GM06990 (cell line): ENCODE measurements around the gene HAGHL.
A peak's percentile ranks its signal among the peaks of the same experiment; 100 is the strongest.

Source experiments
- DNase-seq: peaks from one replicate; pipeline ENCODE4 v3.0.0-alpha.2; 2011; ENCODE audit not compliant: insufficient read length; ENCODE audit errors: extremely low read depth
- H3K27me3 ChIP-seq: replicated peaks from 2 replicates; pipeline ENCODE4 v1.6.0; 2011; ENCODE audit warnings: low read length; ENCODE audit not compliant: control insufficient read depth, insufficient read depth
- H3K36me3 ChIP-seq: 2 replicates; pipeline ENCODE4 v1.5.1; 2011; ENCODE audit warnings: low read length; ENCODE audit not compliant: control insufficient read depth, insufficient read depth
- H3K4me3 ChIP-seq: replicated peaks from 2 replicates; pipeline ENCODE4 v1.5.1; 2011; ENCODE audit warnings: low read depth, mild to moderate bottlenecking, control low read depth, low read length
- TF ChIP-seq, protein P1 (sequence below): IDR thresholded peaks from 2 replicates; pipeline ENCODE4 v1.5.1; 2011; ENCODE audit warnings: low read length, control low read depth, mild to moderate bottlenecking, inconsistent platforms; ENCODE audit not compliant: insufficient read depth, poor library complexity, severe bottlenecking

Gene HAGHL

DNA sequence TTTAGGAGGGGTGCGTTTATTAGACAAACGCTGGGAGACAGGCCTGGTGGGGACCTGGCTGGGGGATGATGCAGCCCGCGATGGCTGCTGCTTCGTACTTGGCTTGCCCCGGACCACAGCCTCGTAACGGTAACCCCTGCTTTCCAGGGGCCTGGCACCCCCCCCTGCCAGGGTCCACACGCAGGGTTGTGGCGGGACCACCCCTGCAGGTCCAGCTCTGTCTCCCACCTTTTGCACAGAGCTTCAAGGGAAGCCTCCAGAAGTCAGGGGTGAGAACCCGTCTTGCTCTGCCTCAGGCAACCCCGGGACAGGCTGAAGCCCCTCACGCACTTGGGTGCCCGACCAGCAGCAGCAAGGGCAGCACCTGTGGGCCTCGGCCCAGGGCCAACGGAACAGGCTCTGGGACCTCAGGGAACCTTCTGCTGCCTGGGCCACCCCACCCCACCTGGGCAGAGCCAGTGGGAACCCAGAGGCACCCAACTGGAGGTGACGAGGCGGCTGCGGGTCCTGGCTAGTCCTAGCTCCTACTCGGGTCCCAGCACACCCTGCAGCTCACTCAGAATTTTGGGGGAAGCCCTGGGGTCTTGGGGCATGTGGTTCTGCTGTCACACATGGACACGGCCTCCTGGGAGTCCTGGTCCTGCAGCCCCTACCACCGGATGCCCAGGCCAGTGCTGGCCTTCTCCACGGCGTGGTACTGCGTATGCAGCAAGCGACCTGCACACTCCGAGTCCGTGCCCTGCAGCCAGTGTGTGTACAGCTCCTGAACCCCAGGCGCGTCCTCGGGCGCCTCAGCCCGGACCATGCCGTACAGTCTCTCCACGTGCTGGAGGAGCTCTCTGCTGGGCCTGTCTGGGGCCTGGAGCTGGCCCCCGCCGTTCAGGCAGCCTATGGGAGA is 3.1 kb downstream of the HAGHL start:
- no peaks in the 10 kb centered on the region for H3K27me3 ChIP-seq
- peak; percentile 22 for DNase-seq
- TF ChIP-seq, protein P1, sequence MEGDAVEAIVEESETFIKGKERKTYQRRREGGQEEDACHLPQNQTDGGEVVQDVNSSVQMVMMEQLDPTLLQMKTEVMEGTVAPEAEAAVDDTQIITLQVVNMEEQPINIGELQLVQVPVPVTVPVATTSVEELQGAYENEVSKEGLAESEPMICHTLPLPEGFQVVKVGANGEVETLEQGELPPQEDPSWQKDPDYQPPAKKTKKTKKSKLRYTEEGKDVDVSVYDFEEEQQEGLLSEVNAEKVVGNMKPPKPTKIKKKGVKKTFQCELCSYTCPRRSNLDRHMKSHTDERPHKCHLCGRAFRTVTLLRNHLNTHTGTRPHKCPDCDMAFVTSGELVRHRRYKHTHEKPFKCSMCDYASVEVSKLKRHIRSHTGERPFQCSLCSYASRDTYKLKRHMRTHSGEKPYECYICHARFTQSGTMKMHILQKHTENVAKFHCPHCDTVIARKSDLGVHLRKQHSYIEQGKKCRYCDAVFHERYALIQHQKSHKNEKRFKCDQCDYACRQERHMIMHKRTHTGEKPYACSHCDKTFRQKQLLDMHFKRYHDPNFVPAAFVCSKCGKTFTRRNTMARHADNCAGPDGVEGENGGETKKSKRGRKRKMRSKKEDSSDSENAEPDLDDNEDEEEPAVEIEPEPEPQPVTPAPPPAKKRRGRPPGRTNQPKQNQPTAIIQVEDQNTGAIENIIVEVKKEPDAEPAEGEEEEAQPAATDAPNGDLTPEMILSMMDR = no peak
- peaks cover 23% of the 10 kb centered on the region for H3K36me3 ChIP-seq
- no peak overlapping the region for H3K4me3 ChIP-seq

DNA sequence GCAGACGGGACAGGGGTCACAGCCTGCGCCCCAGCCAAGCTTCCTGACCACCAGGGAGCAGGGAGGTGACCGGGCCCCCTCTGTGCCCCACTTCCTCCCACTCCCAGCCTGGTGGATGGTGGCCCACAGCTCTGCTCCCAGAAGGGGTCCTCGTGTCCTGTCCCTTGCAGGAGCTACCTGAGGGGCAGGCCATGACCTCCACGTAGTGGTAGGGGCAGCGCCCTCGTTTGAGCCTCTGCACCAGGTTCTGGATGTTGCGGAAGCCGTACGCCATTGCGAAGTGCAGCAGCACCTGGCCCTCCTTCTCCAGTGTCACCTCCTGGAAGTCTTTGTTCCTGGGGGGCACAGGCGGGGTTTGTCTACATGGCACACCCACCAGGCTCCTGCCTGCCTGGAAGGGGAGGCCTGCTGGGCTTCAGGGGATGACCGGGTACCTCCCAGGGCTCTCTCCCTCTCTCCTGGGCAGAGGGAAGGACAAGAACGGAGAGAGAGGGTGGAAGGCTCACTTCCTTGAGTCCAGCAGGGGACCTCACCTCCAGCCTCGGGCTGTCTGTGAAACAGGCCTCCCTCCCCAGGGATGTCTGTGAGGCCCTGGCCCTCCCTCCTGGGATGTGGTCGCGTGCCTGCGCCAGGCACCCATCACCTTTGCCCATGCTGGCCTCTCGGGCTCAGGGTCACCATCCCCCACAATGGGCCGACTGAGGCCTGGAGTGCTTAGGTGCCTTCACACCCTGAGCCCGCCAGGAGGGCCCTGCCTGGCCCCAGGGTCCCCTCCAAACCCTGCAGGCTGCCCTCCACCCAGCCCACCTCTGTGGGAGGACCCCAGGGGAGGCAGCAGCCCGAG is 4.0 kb downstream of the HAGHL start:
- TF ChIP-seq, protein P1 = no peak
- peak; percentile 10 for DNase-seq
- Histone ChIP-seq H3K36me3 (peaks cover 23% of the 10 kb centered on the region), H3K27me3 (no peaks in the 10 kb centered on the region), H3K4me3 (no peak overlapping the region)

DNA sequence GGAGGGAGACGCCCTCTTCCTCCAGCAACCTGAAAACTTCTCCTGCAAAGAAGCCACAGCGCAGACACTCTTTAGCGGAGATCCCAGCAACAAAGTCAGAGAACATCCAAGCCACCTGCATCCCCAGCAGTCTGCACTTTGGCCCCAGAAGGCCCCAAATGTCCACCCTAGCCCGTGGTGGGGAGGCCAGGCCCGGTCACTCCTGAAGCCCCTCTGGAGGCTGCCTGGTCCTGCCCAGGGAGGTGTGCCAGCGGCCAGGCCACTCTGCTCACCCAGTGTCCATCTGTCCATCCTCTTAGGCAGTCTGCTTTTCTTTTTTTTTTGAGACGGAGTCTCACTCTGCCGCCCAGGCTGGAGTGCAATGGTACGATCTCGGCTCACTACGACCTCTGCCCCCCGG is 5.4 kb downstream of the HAGHL start:
- Histone ChIP-seq H3K4me3 (no peak overlapping the region), H3K36me3 (peaks cover 26% of the 10 kb centered on the region), H3K27me3 (no peaks in the 10 kb centered on the region)
- TF ChIP-seq, protein P1 = no peak
- DNase-seq = no peak

DNA sequence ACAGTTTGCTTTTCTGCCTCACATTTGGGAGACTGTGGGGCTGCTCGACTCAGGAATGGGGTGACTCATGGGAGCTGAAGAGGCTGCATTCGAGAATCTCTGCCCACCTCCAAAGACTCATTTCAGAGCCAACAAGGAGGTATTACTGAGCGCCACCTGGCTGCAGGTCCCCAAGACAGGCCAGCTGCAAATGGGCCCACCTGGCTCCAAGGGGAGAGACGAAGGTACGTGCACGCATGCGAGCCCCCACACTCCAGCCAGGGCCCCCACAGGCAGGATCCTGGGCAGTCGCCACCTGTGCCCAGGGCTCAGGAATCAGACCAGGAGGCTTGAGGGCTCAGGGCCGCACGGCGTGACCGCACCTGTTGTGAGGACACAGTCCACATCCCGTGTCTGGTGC is 6.0 kb downstream of the HAGHL start:
- Histone ChIP-seq H3K4me3 (no peak overlapping the region), H3K27me3 (no peaks in the 10 kb centered on the region), H3K36me3 (peaks cover 26% of the 10 kb centered on the region)
- TF ChIP-seq, protein P1 = no peak
- DNase-seq = peak; percentile 15

DNA sequence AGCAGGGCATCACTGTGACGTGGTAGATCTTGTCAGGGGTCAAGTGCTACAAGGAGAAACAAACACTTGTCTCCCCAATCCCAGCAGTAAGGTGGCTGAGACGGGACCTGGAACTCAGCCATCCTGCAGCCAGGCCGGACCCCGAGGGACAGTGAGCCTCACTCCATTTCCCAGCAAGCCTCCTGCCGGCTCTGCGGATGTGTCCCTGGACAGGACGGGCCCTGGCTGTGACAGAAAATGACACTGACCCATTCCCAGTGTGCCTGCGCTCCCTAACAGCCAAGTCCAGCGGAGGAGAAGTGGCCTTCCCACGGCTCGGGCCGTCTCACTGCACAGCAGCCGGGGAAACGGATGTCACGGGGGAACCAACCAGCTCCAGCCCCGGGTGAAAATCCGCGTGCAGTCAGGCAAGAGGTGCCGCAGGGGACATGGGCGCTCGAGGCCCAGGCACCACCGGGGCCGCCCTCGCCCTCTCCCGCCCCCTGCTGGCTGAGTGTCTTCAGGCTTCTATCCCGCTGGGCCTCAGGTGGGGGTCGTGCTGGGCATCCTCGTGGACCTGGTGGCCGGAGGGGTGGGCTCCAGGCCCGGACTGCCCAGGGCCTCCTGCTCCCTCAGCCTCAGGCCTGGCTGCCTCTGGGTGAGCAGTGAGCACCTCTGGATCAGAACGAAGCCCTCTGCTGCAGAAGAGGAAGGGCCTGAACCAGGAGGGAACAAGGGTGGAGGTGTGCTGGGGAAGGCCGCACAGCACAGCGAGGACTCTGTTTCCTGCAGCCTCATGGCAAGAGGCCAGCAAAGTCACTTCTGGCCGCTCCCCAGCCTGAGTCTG is 6.7 kb downstream of the HAGHL start:
- peaks cover 26% of the 10 kb centered on the region for H3K36me3 ChIP-seq
- peak; percentile 26 for DNase-seq

More for the DNA sequence above, 6.7 kb downstream of the HAGHL start:
- Histone ChIP-seq H3K27me3 (no peaks in the 10 kb centered on the region), H3K4me3 (no peak overlapping the region)
- TF ChIP-seq, protein P1 = peak; percentile 58
